ENCODE measurements around the gene EYA3.

DNA sequence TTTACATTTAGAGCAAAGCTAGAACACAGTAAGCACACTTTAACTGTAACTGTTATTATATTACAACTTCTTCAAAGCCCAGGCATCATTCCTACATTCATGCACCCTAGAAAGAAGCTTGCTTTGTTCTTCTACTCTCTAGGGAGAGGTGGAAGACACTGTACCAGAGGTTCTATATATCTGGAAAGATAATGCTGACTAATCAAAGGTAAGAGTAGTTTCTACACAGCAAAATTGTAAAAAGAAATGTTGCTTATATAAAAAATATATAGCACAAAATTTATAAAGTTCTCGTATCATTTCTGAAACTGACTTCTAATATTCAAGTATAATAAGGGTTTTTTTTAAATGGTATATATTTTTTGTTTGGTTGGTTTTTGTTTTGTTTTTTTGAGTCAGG is 44.0 kb downstream of the EYA3 start:
- TF ChIP-seq, protein P1, sequence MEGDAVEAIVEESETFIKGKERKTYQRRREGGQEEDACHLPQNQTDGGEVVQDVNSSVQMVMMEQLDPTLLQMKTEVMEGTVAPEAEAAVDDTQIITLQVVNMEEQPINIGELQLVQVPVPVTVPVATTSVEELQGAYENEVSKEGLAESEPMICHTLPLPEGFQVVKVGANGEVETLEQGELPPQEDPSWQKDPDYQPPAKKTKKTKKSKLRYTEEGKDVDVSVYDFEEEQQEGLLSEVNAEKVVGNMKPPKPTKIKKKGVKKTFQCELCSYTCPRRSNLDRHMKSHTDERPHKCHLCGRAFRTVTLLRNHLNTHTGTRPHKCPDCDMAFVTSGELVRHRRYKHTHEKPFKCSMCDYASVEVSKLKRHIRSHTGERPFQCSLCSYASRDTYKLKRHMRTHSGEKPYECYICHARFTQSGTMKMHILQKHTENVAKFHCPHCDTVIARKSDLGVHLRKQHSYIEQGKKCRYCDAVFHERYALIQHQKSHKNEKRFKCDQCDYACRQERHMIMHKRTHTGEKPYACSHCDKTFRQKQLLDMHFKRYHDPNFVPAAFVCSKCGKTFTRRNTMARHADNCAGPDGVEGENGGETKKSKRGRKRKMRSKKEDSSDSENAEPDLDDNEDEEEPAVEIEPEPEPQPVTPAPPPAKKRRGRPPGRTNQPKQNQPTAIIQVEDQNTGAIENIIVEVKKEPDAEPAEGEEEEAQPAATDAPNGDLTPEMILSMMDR (IDR thresholded peaks at IDR 0.05; ENCODE audit: control extremely low read depth in 1 of 3, insufficient read depth in 1 of 3, low read depth in 1 of 3, low read length in 3 of 3): no peak
- TF ChIP-seq POLR2AphosphoS5 (IDR thresholded peaks at IDR 0.05; ENCODE audit: low read depth, low read length) (no peak), TAF1 (IDR thresholded peaks at IDR 0.05; ENCODE audit: low read depth, low read length) (no peak), SIN3A (conservative IDR thresholded peaks at IDR 0.05 in 1 of 2, IDR thresholded peaks at IDR 0.05 in 1 of 2; ENCODE audit: low read depth in 1 of 2, low read length in 2 of 2) (no peak), POLR2A (IDR thresholded peaks at IDR 0.05; ENCODE audit: control extremely low read depth in 1 of 2, low read depth in 2 of 2, low read length in 2 of 2) (no peak), YY1 (IDR thresholded peaks at IDR 0.05; ENCODE audit: low read depth, low read length) (no peak), CHD1 (IDR thresholded peaks at IDR 0.05; ENCODE audit: low read depth, low read length) (no peak), JUN (IDR thresholded peaks at IDR 0.05; ENCODE audit: low read depth, low read length) (no peak), RFX5 (IDR thresholded peaks at IDR 0.05; ENCODE audit: borderline replicate concordance, low read depth, low read length) (no peak), ZNF274 (IDR thresholded peaks at IDR 0.05; ENCODE audit: borderline replicate concordance, extremely low read depth, low read length) (no peak), EZH2 (IDR thresholded peaks at IDR 0.05; ENCODE audit: low read depth, low read length, severe bottlenecking) (no peak)
- TF ChIP-seq, protein P2, sequence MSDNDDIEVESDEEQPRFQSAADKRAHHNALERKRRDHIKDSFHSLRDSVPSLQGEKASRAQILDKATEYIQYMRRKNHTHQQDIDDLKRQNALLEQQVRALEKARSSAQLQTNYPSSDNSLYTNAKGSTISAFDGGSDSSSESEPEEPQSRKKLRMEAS (IDR thresholded peaks at IDR 0.05): no peak
- TF ChIP-seq, protein P3, sequence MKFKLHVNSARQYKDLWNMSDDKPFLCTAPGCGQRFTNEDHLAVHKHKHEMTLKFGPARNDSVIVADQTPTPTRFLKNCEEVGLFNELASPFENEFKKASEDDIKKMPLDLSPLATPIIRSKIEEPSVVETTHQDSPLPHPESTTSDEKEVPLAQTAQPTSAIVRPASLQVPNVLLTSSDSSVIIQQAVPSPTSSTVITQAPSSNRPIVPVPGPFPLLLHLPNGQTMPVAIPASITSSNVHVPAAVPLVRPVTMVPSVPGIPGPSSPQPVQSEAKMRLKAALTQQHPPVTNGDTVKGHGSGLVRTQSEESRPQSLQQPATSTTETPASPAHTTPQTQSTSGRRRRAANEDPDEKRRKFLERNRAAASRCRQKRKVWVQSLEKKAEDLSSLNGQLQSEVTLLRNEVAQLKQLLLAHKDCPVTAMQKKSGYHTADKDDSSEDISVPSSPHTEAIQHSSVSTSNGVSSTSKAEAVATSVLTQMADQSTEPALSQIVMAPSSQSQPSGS (IDR thresholded peaks at IDR 0.05; ENCODE audit: low read length): no peak

All from H1 (cell line).